Posterior cingulate gyrus (tissue), 11 donors: ENCODE data around the gene CIRBP.
A peak's percentile ranks its signal among the peaks of the same experiment; 100 is the strongest.
"Not testable (repeated sequence)": the region's sequence is repeated elsewhere in the genome, so short reads cannot be mapped to it uniquely, and the experiment has no call there.

ENCODE experiments used
- DNase-seq, 10 donors: peaks; one replicate each; pipeline versions ENCODE4 v3.0.0 to v3.0.0-alpha.2; 2020 to 2021; ENCODE audit warnings: mixed read lengths in 3 of 10
- intact Hi-C: fragments of 100-400 bp; cut with DNase I; formaldehyde crosslinking; loops from one replicate; pipeline ENCODE4 v1.15.1; 2023

Gene CIRBP

DNA sequence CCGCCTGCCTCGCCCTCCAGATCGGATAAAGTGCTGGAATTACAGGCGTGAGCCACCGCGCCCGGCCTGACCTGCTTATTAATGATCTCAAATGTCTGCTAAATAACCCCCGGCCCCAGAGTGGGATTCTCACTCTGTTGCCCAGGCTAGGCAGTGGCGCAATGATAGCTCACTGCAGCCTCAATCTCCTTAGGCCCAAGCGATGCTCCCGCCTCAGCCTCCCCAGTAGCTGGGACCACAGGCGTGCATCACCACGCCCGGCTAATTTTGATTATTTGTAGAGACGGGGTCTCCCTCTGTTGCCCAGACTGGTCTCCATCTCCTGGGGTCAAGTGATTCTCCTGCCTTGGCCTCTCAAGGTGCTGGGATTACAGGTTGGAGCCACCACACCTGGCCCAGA, 28.2 kb upstream of the CIRBP start:
- peak in 1 of 10 donors; percentile 82 for DNase-seq
- intact Hi-C loops: loop anchor here (1.0 kb wide), 1 partner anchor 20 kb away; no protein-coding TSS in a partner anchor

DNA sequence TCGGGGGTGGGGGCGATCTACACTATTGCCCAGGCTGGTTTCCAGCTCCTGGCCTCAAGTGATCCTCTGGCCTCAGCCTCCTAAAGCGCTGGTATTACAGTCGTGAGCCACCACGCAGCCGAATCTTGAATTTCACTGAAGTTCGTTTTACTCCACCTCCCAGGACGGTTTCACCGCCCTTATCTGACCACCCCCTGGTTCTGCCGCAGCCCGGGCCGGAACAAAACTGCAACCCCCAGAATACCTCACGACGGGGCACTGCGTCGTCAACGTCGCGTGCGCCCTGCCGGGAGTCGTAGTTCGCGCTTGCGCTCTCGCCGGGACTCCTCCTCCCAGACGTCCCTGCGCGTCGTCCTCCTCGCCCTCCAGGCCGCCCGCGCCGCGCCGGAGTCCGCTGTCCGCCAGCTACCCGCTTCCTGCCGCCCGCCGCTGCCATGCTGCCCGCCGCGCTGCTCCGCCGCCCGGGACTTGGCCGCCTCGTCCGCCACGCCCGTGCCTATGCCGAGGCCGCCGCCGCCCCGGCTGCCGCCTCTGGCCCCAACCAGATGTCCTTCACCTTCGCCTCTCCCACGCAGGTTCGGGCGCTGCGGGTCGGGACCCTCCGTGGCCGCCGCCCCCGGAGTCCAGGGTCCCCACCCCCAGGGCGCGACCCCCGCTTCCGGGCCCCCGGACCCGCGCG, 27.6 kb upstream of the CIRBP start, which contains the start of gene ATP5F1D:
Gene ATP5F1D (plus strand): TSS at position 335 of the 679 bp plus-strand sequence. CDS start 100 bp downstream, at position 435.
- DNase-seq: peak; percentile 92 to 99 (median 93)

DNA sequence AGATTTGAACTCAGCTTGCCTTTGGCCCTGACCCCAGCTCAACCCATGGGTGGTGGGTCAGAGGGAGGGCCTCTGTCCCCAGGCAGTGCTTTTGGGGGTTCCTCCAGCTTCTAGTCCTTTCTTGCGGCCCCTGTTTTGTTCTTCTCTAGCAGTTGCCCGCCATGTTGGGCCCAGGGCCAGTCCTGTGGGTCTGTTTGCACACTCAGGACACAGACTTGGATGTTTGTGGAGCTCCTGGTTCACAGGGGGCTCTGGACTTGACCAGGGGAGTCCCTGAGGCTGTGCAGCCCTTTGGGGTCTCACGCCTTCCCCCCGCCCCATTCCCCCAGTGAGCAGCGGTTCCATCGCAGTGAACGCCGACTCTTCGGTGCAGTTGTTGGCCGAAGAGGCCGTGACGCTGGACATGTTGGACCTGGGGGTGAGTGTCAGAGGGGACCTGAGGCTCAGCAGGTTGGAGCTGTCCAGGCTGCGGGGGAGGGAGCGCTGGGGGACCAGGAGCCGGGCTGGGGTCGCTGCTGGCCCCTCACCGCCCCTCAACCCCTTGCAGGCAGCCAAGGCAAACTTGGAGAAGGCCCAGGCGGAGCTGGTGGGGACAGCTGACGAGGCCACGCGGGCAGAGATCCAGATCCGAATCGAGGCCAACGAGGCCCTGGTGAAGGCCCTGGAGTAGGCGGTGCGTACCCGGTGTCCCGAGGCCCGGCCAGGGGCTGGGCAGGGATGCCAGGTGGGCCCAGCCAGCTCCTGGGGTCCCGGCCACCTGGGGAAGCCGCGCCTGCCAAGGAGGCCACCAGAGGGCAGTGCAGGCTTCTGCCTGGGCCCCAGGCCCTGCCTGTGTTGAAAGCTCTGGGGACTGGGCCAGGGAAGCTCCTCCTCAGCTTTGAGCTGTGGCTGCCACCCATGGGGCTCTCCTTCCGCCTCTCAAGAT, 25.1 kb upstream of the CIRBP start:
- peak; percentile 73 to 97 (median 86) for DNase-seq
- intact Hi-C loops: loop anchor here (1.0 kb wide), 1 partner anchor 23 kb away; no protein-coding TSS in a partner anchor

More for the DNA sequence above, 27.6 kb upstream of the CIRBP start, which contains the start of gene ATP5F1D:
- intact Hi-C loops: no loop called here

DNA sequence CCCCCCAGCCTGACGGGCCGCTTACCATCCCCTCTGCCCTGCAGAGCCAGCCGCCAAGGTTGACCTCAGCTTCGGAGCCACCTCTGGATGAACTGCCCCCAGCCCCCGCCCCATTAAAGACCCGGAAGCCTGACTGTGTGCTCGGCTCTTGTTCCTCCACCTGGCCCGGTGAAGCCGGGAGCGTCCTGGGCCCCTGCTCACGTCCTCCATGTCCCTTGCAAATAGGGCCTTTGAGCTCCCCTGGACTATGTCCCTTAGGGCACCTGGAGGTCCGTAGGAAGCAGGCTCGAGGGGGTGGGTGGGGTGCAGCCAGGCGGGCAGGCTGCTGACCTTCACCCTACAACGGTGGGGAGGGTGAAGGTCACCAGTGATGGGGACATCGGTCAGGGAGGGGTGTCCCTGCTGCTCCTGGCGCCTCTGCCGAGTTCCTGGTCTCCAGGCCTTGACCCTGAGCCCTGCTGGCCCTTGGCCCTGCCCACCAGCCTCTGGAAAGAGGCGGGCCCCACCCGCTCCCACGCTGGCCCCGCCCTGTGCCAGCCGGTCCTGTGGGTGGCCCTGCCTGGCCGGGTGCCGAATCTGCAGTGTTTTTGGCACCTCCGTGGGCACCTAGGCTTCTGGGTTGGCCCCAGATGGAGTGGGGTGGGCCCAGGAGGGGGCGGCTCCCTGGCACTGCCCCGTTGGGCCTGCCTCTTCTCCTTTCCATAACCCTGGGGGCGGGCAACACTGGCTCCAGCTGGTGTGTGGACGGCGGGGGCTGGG, 24.3 kb upstream of the CIRBP start:
- no peak for DNase-seq
- intact Hi-C loops: loop anchor here (1.0 kb wide), 1 partner anchor 22 kb away; no protein-coding TSS in a partner anchor

DNA sequence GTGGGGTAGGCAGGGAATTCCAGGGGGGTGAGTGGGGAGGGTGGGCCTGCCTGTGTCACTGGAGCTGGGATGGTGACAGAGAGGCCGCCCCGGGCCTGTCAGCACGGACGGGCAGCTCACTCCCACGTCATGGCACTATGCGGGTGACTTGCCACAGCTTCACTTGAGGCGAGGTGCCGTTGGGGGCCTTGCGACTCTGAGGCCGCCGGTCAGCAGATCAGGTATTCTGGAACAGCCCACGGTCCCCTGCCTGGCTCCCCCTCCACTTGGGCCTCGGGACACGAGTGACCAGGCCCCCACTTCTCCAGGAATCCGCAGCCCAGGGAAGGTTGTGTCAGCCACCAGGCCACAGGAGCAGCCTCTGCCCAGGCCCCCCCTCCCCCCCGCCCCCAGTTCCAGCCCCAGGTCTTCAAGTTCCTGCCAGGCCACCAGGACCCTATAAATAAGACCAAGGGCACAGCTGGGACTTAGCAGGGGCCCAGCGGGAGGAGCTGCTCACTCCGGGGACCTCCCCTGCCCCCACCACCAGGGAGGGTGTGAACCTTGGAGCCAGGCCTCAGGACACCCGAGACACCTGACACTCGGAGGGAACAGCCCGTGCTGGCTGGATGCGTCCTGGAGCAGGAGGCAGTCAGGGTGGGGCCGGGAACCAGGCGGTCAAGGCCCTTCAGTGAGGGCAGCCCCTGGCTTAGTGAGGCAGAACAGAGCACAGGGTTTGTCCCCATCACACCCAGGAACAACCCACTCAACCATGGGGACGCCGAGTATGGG, 23.5 kb upstream of the CIRBP start:
- intact Hi-C loops: no loop called here
- no peak for DNase-seq

DNA sequence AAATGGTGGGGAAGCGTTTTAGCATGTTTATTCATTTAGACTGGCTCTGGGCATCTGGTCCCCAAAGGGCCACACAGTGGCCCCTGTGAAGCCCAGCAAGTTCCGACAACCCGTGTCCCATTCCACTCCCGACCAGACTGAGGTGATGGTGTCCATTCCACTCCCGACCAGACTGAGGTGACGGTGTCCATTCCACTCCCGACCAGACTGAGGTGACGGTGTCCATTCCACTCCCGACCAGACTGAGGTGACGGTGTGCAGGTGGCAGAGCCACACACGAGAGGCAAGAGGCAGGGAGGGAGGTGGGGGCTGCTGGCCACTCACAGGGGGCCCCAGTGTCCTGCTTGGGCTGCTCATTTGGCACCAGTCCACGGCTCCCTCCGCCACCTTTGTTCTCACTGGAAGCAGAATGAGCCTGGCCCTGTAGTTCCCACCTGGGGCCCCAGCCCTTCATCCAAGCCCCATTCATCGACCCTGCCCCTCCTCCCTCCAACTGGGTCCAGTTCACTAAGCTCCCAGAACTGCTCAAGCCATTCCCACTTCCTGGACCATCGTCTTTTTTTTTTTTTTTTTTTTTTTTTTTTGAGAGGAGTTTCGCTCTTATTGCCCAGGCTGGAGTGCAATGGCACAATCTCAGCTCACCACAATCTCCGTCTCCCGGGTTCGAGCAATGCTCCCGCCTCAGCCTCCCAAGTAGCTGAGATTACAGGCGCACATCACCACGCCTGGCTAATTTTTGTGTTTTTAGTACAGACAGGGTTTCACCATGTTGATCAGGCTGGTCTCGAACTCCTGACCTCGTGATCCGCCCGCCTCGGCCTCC, 22.7 kb upstream of the CIRBP start:
- intact Hi-C loops, DNase-seq: not testable (repeated sequence)

DNA sequence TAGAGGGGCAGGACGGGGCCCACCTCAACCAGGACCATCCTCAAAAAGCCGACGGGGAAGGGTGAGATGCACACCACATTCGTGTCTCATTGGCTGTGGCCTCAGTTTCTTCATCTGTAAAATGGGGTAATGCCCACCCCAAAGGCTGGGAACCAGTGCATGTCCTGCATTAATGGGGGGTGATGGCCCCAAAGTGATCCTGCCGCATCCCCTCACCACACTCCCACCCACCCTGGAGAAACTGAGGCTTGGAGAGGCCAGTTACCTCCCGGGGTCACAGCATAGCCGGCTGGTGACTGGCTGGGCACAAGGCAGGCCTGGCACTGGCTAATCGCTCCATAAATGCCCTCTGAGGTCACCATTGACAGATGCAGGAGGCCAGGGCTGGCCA, 21.4 kb upstream of the CIRBP start:
- intact Hi-C loops: no loop called here
- no peak for DNase-seq

DNA sequence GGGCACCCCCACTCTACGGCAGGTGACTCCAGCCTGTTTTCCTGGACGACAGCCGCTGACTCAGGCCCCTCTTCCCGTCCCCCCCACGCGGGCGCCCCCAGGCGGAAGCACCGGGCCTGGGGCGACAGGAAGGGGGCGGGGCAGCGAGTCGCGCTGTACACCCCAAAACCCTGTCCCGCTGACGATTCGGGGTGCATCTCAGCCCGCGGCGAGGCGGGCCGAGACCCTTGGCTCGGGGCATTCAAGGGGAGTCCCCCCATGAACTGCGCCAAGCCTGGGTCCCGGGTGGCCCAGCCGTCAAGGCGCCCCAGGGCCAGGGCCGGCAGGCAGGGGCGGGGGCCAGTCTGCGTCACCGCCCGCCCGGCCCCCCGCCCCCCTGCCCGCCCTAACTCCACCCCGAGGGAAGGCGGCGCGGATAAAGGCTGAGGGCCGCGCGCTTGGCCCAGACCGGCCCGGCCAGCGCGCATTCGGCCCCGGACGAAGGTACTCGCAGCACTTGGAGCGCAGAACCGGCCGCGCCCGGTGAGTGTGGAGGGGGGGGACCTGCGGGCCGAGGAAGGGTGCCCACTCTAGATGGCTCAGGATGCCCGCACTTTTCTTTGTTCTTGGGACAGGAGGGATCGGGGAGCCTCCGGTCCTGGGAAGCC, 20.9 kb upstream of the CIRBP start, which contains the start of gene MIDN:
Gene MIDN (plus strand): TSS at position 445 of the 647 bp plus-strand sequence. CDS start 1,714 bp downstream, outside the sequence.
- intact Hi-C loops: no loop called here
- peak in 5 of 10 donors; percentile 60 to 93 (median 68) for DNase-seq

DNA sequence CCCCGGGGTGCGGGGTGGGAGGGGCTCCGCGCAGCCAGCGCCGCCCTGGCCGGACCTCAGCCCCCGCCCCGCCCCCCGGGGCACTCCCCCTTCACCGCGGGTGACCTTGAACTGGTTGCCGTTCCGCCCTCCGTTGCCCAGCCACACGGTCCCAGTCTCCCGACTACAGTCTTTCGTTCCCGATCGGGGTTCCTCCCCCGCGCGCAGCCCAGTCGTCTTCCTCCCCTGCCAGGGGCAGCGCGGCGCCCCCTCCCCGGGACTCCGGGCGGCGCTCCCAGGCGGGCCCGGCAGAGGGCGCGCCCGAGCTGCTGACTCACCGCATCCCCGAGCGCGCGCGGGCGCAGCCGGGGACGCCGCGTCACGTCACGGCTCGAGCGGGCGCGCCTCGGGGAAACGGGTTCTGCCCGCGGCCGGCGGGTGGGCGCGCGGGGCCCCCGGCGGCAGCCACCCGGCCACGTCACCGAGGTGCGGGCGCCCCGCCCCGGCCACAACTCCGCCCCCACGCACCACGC, 20.3 kb upstream of the CIRBP start:
- peak in 8 of 10 donors; percentile 57 to 96 (median 77) for DNase-seq
- intact Hi-C loops: loop anchor here (1.0 kb wide), 1 partner anchor 19 kb away; no protein-coding TSS in a partner anchor

DNA sequence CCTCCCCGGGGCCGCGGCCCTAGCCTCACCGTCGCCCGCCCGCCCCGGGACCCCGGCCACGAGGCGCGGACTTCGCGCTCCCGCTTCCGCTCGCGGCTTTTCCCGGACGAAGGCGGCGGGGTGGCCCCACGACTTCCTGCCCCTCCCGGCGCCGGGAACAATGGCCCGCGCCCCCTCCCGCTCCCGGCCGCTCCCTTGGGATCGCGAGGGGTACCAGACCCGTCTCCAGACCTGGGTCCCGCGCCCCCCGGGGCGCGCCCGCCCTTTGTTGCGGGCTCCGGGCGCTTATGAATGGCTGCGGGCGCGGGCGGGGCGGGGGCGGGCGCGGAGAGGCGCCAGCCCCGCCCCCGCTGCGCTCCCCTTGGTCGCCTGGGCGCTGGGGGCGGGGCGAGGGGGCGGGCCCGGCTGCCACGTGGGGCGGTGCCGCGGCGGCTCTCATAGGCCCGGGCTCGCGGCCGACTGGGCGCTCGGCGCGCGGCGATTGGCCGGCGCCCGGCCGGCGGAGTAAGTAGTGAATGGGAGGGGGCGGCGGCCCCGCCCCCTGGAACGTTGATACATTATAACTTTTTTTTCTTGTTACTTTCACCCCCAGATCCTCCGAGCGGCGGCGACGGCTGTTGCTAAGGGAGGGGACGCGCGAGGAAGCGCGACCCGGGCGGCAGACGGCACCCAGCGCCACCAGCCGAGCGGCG, 19.7 kb upstream of the CIRBP start:
- peak; percentile 71 to 99 (median 87) for DNase-seq
- intact Hi-C loops: loop anchor here (1.0 kb wide), 1 partner anchor 19 kb away; no protein-coding TSS in a partner anchor

DNA sequence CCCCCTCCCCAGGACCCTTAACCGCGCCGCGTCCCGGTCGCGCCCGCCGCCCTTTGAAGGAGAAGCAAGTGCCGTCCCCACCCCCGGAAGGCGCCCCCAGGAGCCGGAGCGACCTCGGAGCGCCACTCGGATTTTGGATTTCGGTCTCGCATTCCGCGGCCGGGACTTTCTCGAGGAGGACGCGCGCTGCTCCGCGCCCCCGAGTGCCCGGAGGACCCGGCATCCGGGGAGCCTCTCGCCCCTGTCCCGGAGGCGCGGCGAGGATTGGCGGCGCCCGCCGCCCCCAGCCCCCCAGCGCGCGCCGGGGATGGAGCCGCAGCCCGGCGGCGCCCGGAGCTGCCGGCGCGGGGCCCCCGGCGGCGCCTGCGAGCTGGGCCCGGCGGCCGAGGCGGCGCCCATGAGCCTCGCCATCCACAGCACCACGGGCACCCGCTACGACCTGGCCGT, 19.1 kb upstream of the CIRBP start:
- DNase-seq: no peak
- intact Hi-C loops: loop anchor here (1.0 kb wide), 1 partner anchor 18 kb away; no protein-coding TSS in a partner anchor

DNA sequence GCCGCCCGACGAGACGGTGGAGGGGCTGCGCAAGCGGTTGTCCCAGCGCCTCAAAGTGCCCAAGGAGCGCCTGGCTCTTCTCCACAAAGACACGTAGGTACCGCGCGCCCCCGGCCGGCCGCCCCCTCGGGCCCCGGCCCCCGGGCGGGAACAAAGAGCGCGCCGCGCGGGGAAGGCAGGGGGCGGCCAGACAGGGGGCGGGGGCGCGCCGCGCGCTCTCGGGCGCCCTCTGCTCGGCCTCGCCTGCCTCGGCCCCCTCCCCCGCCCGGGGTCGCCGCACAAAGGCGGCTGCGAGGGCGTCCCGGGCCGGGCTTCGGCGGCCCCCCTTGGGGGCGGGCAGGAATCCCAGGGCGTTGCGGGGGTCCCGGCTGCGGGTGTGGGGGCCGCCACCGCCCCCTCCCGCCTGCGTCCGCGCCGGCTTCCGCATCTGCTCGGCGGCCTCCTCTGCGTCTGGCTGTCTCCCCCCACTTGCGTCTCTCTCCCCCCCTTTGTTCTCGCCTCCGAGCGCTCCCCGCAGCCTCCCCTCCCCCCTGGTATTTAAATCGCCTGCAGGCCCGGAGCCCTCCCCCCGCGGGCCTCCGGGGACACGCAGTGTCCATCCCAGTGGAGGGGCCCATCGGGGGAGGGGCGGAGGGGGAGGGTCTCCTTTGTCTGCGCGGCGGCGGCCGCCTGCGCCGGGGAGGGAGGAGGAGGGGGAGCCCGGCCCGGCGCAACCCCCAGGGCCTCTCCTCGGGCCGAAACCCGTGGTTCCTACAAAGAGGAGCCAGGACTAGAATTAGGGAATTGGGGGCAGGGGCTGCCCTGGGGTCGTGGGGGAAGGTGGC, 18.5 kb upstream of the CIRBP start:
- peak in 6 of 10 donors; percentile 54 to 95 (median 69) for DNase-seq

DNA sequence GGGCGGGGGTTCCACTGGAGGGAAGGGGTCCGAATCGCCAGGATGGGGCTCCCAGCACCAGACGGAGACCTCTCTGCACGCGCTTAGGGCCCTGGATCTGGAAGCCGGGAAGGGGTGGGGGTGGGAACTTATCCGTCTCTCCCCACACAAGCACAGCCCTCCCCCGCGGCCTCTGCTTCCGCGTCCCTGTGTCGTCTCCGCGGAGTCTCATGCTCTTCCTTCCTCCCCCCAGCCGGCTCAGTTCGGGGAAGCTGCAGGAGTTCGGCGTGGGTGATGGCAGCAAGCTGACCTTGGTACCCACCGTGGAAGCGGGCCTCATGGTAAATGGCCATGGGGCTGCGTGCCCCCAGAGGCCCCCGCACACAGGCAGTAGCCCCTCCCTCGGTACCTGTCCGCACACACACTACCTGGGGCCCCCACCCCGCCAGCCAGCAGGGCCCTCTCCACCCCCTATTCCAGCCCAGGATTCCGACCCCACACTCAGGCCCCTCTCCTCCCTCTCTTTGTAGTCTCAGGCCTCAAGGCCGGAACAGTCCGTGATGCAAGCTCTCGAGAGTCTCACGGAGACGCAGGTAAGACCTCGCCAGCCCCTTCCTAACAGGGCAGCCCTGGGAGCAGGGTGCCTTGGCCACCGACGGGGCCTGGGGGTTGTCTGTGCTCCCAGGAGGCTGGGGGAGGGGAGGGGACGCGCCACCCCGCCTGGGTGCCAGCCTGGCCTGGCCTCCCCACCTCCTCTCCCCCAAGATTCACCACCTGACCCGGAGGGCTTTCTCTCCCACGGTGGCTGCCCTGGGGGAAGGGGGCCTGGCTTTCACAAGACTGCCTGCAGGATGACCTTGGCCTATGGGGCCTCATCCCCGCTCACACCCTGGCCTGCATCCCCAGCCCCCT, 17.6 kb upstream of the CIRBP start:
- intact Hi-C loops: no loop called here
- peak in 8 of 10 donors; percentile 57 to 94 (median 72) for DNase-seq

More for the DNA sequence above, 18.5 kb upstream of the CIRBP start:
- intact Hi-C loops: no loop called here

DNA sequence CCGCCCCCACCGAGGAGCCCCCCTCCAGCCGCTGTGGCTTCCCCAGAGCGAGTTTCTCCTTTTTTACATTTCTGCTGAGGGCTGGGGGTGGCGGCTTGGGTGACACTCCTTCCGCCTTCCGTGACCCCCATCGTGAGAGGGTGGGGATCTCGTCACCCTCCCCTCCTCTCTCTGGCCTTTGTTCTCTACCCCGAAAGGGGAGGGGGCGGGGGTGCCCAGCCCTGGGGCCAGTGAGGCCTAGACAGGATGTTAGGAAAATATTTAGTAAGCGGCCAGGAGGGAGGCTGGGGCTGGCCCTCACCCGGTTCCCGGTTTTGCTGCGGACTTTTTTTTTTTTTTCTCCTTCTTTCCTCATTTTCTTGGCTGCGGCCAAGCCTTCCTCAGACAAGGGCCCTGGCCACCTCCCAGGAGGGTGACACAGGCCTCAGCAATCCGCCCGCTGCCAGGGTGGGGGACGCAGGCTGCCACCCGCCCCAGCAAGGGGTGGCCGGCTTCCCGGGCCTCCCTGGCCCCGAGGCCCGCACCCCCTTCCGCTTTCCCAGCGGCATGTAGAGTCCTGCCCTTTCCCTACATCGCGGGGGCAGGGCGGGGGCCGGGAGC, 16.8 kb upstream of the CIRBP start:
- intact Hi-C loops: no loop called here
- DNase-seq: peak; percentile 61 to 96 (median 80)
